Measurements from ENCODE around the gene TSPAN18.

TSPAN18 gene

DNA sequence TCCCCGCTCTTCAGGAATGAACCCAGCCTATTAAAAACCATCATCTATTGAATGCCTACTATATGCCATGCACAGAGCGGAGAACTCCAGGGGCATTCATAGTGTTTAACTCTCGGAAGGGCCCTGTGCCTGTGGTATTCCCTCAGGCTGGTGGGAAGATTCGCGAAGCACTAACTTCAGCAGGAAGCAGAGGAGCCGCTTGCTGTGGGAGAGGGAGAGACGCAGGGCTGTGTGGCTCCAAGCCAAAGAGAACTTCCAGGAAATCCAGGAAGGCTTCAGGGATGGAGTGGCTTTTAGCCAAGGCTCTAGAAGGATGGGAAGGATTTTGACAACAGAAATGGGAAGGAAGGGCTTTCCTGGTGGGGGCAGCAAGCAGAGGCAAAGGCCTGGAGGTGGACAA lies 120.1 kb downstream of the TSPAN18 start:
- TF ChIP-seq, protein P1, sequence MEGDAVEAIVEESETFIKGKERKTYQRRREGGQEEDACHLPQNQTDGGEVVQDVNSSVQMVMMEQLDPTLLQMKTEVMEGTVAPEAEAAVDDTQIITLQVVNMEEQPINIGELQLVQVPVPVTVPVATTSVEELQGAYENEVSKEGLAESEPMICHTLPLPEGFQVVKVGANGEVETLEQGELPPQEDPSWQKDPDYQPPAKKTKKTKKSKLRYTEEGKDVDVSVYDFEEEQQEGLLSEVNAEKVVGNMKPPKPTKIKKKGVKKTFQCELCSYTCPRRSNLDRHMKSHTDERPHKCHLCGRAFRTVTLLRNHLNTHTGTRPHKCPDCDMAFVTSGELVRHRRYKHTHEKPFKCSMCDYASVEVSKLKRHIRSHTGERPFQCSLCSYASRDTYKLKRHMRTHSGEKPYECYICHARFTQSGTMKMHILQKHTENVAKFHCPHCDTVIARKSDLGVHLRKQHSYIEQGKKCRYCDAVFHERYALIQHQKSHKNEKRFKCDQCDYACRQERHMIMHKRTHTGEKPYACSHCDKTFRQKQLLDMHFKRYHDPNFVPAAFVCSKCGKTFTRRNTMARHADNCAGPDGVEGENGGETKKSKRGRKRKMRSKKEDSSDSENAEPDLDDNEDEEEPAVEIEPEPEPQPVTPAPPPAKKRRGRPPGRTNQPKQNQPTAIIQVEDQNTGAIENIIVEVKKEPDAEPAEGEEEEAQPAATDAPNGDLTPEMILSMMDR (IDR thresholded peaks at IDR 0.05; ENCODE audit: insufficient read depth, low read depth, low read length, missing control alignments) = no peak
- no peak for DNase-seq (ENCODE audit: low read depth)
- H3K4me3 ChIP-seq (ENCODE audit: low read depth, low read length) = no peak overlapping the region

- TF ChIP-seq, protein P1 (IDR thresholded peaks at IDR 0.05; ENCODE audit: insufficient read depth, low read depth, low read length, missing control alignments) = no peak
- no peak for DNase-seq (ENCODE audit: low read depth)
- no peak overlapping the region for H3K4me3 ChIP-seq (ENCODE audit: low read depth, low read length)
These were observed 120.6 kb downstream of the TSPAN18 start for GRCh38 chr11:44847316-44847715.

DNA sequence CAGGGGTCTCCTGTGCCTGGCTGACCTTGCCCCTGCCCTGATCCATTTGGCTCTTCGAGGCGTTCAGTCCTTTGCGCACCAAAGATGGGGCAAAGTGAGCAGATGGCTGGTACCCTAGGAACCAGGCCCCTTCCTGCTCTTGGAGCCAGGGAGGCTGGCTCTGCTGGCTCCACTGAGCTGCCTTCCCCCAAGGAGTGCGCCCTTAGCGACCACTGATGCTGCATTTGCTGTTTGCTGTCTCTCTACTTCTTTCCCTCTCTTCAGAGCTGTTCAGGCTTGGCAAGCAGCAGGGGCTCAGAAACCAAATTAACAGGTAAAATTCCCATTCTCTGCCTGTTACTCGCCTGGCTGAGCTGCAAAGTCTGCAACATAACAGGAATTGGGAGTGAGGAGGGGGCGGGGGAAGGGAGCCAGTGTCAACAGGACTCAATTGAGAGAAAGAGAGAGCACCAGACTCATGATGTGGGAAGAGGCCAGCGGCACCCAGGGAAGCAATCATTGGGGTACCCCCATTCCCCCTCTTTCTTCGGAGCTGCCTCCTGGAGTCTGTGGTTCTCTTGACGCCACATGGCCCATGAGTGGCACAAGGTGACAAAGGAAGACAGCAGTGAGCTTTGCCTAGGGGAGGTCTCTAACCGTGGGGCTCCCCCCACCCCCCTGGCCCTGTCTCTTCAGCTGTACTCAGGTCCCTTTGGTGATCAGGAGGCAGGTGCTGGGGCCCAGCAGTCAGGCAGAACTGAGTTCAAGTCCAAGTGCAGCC lies 121.6 kb downstream of the TSPAN18 start:
- TF ChIP-seq, protein P1 (IDR thresholded peaks at IDR 0.05; ENCODE audit: insufficient read depth, low read depth, low read length, missing control alignments) = no peak
- DNase-seq (ENCODE audit: low read depth) = no peak
- no peak overlapping the region for H3K4me3 ChIP-seq (ENCODE audit: low read depth, low read length)

GRCh38 chr11:44848963-44849350 lies 122.2 kb downstream of the TSPAN18 start:
- DNase-seq (ENCODE audit: low read depth) = no peak
- no peak overlapping the region for H3K4me3 ChIP-seq (ENCODE audit: low read depth, low read length)
- TF ChIP-seq, protein P1 (IDR thresholded peaks at IDR 0.05; ENCODE audit: insufficient read depth, low read depth, low read length, missing control alignments) = no peak

DNA sequence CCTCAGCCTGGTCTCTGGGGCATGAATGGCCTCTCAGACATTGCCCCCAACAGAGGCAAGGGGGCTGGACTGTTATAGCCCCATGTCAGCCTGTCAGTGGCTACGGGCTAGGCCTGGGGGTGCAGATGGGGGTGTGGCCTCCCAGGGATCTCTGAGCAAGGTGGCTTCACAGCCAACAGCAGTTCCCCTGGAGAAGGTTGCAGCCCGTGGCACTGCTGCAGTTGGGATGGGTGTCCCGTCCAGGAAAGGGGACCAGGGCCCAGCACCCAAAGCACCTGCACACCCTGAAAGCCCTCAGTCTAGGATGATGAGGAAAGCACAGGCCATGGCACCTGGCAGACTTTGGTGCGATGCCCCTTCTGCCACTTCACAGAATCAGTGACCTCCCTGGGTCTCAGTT lies 122.7 kb downstream of the TSPAN18 start:
- TF ChIP-seq, protein P1 (IDR thresholded peaks at IDR 0.05; ENCODE audit: insufficient read depth, low read depth, low read length, missing control alignments) = no peak
- H3K4me3 ChIP-seq (ENCODE audit: low read depth, low read length) = no peak overlapping the region
- no peak for DNase-seq (ENCODE audit: low read depth)

GRCh38 chr11:44849922-44850321 lies 123.2 kb downstream of the TSPAN18 start:
- H3K4me3 ChIP-seq (ENCODE audit: low read depth, low read length) = no peak overlapping the region
- TF ChIP-seq, protein P1 (IDR thresholded peaks at IDR 0.05; ENCODE audit: insufficient read depth, low read depth, low read length, missing control alignments) = no peak
- no peak for DNase-seq (ENCODE audit: low read depth)

DNA sequence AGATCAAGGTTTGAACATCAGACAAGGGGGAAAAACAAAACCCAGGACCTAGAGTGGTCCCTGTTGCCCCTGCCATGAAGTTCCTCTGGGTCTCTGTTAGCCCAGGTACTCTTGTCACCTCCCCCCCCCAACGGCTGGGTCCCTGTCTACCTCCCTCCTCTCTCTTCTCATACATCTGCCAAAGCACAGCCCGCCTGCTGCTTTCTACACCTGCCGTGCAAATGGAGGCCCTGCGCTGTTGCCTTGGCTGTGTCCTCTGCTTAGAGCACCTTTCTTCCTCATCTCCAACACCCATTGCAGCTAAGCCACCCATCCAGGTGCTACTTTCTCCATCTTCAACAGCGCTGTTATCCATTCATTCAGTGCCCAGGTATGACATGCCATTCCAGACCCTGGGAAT lies 124.7 kb downstream of the TSPAN18 start:
- DNase-seq (ENCODE audit: low read depth) = no peak
- TF ChIP-seq, protein P1 (IDR thresholded peaks at IDR 0.05; ENCODE audit: insufficient read depth, low read depth, low read length, missing control alignments) = no peak
- no peak overlapping the region for H3K4me3 ChIP-seq (ENCODE audit: low read depth, low read length)

Measured in GM12865 (cell line).